IMR-90 (cell line): ENCODE measurements around the gene CHDH.

Experiments used
- BHLHE40 ChIP-seq: fragments of 150-350 bp; IDR thresholded peaks from 2 replicates; pipeline ENCODE4 v1.6.1; 2016; ENCODE audit warnings: mild to moderate bottlenecking, low read depth, low read length
- CEBPB ChIP-seq: IDR thresholded peaks from 2 replicates; pipeline ENCODE4 v1.6.1; 2012; ENCODE audit warnings: low read depth, low read length, improper control_type of control experiment
- CTCF ChIP-seq: conservative IDR thresholded peaks from 2 replicates; pipeline ENCODE4 v1.5.1; 2012; ENCODE audit warnings: mild to moderate bottlenecking, low read depth, low read length, improper control_type of control experiment
- ELK1 ChIP-seq: fragments of 150-350 bp; IDR thresholded peaks from 2 replicates; pipeline ENCODE4 v1.6.1; 2016; ENCODE audit warnings: low read depth, mild to moderate bottlenecking, low read length, moderate library complexity, borderline replicate concordance
- MAFK ChIP-seq: IDR thresholded peaks from 2 replicates; pipeline ENCODE4 v1.6.1; 2012; ENCODE audit warnings: low read depth, low read length, improper control_type of control experiment
- POLR2A ChIP-seq: IDR thresholded peaks from 2 replicates; pipeline ENCODE4 v1.6.1; 2012; ENCODE audit warnings: mild to moderate bottlenecking, low read depth, low read length
- SMC3 ChIP-seq: fragments of 150-350 bp; IDR thresholded peaks from 2 replicates; pipeline ENCODE4 v1.6.1; 2016; ENCODE audit warnings: low read depth, mild to moderate bottlenecking, antibody characterized with exemption, low read length, moderate library complexity
- USF2 ChIP-seq: fragments of 150-350 bp; IDR thresholded peaks from 2 replicates; pipeline ENCODE4 v1.6.1; 2017; ENCODE audit warnings: mild to moderate bottlenecking, antibody characterized with exemption, low read length, low read depth

- no peak for TF ChIP-seq CTCF
- TF ChIP-seq BHLHE40: no peak
- no peak for TF ChIP-seq POLR2A
- no peak for TF ChIP-seq USF2
- TF ChIP-seq SMC3: no peak
- no peak for TF ChIP-seq CEBPB
- no peak for TF ChIP-seq MAFK
- no peak for TF ChIP-seq ELK1
These were observed 30.6 kb downstream of the CHDH start for GRCh38 chr3:53815651-53816050.
